Cerebellar cortex (tissue), 1 donor: ENCODE data around the gene SLC24A3.

Experiments used
- DNase-seq: peaks from one replicate; pipeline ENCODE4 v3.0.0-alpha.2; 2015; ENCODE audit warnings: low spot score

Gene SLC24A3

DNA sequence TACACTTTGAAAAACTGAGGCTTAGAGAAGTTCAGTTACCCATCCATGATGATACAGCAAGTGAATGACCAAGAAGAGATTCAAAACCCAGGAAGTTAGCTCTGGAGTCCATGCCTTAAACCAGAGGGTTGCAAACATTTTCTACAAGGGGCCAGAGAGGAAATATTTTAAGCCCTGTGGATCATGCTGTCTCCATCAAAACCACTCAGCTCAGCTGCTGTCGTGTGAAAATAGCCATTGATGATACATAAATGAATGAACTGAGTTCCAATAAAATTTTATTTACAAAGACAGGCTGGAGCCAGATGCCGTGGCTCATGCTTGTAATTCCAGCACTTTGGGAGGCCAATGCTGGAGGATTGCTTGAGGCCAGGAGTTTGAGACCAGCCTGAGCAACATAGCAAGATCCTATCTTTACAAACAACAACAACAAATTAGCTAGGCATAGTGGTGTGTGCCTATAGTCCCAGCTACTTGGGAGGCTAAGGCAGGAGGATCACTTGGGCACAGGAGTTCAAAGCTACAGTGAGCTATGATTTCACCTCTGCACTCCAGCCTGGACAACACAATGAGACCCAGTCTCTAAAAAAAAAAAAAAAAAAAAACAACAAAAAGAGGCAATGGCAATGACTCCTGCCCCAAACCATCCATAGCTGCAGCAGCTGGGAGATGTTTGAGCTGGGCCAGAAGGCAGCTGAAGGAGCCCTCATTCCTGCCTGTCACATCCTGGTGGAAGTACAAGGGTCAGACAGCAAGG lies 501.6 kb downstream of the SLC24A3 start:
- DNase-seq: no peak

DNA sequence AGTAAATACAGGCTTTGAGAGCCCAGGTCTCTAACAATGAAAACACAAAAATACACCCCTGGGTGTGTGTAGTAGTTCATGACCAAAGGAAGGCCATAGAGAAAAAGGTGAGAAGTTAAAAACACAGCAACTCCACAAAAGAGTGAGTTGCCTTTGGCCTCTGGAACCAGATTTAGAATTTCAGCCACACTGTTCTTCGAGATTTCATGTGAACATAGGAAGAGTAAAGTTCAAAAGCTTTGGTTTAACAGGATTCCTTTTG lies 502.1 kb downstream of the SLC24A3 start:
- no peak for DNase-seq

DNA sequence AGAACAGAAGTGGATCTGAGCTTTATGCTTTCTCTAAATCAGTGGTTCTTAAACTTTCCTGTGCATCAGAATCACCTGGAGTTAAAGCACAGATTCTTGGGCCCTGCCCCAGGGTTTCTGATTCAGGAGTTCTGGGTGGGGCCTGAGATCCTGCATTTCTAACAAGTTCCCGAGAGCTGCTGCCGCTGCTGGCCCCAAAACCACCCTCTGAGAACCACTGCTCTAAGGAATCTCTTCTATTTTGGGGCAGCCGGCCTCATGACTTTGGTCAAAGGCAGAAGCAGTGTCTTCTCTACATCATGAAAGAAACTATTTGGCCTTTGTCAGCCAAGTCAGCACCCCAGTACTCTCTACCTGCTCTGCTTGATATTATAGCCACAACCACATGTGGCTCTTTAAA lies 503.5 kb downstream of the SLC24A3 start:
- DNase-seq: no peak

DNA sequence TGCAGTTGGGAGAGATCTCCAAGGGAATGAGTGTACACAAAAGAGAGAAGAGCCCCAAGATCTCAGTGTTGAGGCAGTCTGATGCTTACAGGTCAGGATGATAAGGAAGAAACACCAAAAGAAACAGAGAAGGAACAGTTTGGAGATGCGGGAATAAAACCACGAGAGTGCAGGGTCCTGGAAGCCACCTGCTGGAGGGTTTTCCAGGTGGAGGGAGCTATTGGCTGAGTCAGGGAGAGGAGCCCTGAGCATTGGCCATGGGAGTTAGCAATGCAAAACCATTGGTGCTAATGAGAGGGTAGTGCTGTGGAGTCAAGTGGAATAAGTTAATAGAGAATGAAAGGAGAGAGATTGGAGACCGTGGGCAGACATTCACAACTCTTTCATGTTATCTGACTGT lies 506.4 kb downstream of the SLC24A3 start:
- no peak for DNase-seq

DNA sequence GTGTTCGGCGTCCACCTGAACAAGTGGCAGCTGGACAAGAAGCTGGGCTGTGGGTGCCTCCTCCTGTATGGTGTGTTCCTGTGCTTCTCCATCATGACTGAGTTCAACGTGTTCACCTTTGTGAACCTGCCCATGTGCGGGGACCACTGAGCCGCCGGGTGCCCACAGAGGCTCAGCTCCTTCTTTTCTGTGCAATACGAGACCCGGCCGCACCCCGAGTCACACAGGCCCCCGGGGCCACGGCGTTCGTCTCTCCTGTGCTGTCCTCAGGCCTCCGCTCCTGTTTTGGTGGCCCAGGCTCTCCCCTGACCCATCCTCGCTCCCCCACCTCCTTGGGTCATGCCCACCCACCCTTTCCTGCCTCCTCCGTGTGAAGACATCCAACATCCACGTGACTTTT lies 508.5 kb downstream of the SLC24A3 start:
- DNase-seq: no peak

DNA sequence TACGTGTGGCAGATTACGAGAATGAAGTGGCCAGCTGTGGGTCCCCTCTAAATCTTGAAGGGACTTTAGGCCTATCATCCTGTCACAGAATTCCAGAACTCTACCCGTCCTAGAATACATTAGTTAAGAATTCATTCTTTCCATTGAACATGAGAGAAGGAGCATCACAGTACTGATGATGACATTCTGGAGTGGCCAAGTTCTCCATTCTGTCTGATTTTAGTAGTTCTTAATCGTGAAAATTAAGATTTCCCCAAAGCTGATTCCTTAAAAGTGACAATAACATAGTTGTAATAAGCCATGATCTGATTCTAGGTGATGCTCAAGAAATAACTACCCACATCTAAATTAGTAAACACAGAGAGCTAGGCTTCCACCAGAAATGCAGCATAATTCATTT lies 510.6 kb downstream of the SLC24A3 start:
- DNase-seq: no peak

DNA sequence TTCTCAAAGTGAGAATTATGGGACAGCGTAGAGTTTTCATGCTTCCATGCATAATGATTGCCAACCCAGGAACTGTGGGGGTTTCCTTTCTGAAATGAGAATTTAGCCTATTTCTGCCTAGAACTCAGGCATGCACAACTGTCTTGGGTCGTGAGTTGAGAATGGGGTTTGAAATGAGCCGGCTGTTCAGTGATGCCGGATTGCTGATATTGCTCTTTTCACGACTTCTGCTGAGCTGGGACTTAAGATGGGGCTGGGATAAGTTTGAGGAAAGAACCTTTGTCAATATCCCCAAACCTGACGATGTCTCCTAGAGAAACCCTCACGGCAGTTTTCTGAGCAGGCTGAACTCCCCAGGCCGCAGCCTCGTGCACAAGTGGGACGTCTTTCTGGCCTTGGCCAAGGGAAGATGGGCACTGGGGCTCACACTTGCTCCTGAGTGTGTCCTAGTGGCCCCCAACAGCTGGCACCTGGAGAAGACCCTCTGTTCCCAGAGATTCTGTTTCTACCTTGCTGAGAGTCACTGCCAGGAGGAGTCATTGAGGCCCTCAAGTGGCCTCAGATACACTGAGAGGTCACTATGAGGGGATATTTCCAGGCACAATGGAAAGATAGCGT lies 511.5 kb downstream of the SLC24A3 start:
- DNase-seq: no peak

DNA sequence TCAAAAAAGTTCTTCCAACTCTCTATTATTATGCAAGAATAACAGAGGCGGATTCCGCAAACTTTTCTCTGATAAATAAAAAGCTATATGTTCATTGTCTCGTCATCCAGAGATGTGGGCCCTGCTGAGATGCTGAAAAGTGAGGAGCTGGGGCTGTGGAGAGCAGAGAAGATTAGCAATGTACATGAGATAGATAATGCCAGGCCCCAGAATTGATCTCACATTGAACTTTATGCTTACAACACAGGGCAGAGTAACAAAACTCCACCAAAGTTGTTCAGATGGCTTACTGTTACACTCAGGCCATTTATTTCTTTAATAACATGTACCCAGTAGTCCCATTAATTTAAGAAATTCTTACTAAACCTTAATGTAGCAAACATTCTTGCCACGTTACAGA lies 512.9 kb downstream of the SLC24A3 start:
- no peak for DNase-seq

DNA sequence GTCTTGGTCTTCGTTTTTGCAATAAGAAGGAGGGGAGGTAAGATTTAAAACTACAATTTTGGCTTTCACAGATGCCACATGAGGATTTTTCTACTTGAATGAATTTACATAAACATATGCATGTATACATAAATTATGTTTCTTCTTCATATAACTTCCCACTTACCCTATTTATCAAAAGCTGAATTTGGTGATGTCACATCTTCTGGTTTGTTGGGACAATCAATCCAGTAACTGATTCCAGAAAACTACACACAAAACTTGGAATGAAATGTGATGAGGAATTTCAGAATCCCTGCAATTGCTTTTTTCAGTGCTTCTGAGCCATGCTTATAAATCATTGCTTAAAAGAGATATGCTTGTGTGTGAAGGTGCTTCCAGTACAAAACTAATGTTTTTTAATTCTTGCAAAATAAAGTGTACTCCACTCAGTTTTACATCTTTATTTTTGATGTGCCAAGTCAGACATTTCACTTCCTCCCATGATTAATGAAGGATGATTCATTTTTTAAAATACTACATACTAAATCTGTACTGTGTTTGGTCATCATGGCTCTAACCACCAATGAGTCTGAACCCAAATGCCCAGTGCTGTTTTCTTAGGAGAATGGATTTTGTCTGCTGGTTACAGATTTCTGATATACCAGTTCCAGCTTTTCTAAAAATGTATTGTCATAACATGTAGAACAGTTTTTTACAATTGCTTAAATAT lies 513.5 kb downstream of the SLC24A3 start:
- DNase-seq: no peak

DNA sequence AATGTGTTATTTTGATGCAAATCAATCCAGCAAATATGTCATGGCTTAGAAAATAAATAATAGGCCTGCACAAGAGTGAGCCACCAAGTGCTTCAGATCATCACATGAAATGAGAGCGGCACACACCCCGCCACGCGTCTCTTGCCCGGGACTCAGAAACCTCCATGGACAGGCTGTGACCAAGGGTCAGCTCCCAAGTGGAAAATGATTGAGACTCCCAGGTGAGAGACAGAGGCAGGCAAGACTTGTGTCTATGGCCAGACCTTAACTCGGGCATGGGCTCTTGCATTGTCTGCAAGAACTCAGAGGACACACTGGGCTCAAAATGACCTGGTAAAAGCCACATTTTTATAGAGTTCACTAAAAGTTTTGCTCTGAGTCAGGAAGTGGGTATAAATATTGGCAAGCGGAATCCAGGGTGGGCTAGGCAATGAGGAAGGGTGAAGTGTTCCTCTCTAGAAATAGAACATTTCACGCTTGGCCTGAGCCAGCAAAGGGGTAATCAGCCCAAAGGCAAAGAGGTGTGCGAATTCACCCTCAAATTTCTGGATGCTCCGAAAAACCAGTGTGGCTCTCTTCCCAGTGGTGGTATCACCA lies 514.9 kb downstream of the SLC24A3 start:
- DNase-seq: no peak

DNA sequence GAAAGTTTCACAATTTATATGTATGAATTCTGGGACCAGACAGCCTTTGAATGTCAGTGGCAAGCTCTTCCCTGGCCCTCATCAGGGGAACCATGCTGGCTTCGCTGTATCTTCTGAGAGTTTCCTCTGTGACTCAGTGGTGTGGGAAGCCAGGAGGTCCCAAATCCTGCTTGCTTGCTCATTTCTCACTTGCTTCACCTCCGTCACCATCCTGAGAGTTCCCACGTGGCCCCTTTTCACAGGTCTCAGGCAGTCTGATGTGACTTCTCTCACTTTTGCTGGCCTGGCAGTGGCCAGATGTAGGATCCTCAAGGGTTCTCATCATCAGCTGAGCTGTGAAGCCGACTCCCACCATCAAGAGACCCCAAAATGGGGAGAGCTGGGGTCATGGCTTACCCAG lies 517.2 kb downstream of the SLC24A3 start:
- no peak for DNase-seq

DNA sequence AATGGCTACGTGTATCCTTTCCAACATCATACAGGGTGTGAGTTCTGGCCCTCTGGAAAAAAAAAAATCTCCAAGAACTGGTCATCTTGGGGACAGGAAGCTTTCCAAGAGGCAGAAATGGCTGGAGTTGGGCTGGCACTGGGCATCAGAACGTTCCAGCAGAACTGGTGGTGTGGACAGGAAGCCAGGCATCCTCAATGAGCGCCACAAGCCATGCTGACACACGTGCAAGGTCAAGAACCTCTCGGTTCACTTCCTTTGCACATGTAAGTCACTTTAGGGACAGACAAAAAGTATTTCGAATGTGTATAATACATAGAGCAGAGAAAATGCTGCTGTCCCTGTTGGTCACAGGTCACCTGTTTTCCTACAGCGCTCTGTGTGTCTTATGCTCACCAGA lies 518.3 kb downstream of the SLC24A3 start:
- no peak for DNase-seq

DNA sequence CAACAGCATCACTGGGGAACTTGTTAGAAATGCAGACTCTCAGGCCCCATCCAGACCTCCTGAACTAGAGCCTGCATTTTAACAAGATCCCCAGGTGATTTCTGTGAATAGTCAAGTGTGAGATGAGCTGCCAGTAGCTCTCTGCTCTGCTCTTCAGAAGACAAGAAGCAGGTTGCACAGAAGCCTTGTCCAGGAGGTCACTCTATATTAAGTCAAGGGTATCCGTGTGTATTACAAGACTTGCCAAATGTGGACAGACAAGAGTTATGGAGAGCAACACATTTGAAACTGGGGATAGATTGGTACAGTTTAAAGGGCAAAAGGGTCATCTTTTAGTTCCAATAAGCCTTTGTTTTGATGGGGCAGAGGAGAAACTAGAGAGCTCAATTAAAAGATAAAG lies 522.4 kb downstream of the SLC24A3 start:
- no peak for DNase-seq

DNA sequence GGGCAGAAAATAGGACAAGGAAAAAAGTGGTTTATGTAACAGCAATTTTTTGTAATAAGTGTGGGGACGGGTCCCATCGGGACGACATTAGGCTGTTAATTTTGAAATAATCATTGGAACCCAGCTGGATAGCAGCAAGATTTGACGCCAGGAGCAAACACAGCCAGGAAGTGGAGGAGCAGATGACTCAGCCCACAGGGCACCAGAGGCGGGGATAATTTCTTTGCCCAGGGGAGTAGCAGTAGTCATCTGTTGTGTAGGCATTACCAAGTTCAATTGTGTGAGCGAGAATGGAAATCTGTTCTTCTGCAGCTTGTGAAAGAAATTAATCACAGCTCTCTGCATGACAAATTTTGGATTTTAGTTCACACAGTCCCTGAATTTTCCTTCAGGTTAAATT lies 523.0 kb downstream of the SLC24A3 start:
- DNase-seq: no peak

DNA sequence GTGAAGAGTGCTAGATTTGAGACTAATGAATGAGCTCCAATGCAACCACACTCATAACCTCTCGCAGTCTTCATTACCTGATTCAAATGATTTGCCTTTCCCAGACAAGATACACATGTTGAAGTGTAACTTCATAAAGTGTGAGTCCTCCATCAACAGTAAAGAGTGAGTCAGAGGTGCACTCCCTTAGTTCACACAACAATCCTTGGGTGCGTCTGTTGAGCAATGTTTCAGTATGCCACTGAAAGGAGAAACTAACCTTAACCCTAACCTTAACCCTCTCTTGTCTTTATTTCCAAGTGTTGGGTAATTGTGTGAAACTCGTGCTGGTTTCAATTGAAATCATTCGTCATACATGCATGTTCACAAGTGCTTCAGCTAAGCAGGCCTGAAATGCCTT lies 524.6 kb downstream of the SLC24A3 start:
- no peak for DNase-seq

DNA sequence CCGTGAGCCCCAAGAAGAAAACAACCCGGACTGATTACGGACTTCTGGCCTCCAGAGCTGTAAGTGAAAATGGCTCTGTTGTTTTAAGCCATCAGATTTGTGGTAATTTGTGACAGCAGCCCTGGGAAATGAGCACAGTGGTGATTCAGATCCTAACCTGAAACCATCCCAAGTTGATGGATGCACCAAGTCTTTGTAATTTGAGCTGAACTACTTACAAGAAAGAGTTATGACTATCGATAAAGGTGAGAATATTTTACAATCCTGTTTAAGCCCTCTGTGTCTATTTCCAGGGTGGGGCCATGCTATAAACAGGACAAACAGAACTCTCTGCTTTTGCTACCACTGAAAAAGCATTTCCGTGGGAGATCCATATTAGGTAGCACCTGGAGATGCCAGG lies 526.5 kb downstream of the SLC24A3 start:
- no peak for DNase-seq

DNA sequence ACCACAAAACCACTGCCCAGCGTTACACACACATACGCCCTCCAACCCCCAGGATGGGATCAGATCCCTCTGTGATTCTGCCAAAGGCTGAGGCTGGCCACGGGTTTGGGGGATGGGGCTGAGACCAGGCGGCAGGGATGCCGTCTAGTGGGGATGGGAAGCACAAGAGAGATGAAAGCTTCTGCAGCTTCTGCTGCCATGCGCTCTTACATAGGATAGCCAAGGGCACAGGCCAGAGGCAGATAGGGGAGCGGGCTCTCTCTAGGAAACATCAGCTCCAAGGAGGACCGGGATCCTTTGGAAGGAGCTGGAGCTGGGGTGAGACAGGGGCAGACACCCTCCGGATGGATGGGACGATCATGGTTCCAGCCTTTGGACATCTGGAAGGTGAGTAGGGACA lies 526.9 kb downstream of the SLC24A3 start:
- DNase-seq: no peak

DNA sequence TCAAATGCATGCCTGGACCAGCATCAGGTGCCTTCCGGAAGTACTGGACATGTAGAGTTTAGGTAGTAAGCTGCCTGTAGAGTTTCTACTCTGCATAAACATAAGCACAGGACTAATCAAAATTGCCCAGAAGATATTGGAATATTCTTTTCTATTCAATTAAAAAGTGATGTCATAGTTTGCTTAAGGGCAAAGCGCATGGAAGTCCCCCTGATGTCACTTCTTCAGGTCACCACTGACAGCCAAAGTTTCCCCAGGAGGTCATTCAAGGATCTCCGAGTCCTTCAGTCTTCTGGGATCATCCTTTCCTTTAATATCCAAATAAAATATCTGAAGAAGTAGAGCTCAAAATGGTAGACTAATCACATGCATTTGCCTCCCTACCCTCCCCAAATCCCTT lies 528.1 kb downstream of the SLC24A3 start:
- DNase-seq: no peak

DNA sequence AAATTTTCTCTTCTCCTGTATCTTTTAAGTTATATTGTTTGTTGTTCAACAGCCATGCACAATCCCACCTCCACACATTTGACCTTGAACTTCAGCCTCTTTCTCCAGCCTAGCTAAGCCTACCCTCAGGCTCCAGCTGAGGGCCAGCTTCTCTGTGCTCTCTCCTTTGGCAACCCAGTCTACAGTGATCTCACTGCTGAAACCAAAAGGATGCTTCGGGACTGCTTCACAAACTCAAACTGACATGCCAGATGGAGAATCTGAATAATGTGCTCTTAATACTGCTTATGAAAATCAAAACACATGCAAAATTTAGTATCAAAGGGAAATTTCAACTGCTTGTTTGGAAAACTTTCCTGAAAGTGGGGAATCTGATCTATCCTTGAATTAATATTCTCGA lies 529.5 kb downstream of the SLC24A3 start:
- DNase-seq: no peak

DNA sequence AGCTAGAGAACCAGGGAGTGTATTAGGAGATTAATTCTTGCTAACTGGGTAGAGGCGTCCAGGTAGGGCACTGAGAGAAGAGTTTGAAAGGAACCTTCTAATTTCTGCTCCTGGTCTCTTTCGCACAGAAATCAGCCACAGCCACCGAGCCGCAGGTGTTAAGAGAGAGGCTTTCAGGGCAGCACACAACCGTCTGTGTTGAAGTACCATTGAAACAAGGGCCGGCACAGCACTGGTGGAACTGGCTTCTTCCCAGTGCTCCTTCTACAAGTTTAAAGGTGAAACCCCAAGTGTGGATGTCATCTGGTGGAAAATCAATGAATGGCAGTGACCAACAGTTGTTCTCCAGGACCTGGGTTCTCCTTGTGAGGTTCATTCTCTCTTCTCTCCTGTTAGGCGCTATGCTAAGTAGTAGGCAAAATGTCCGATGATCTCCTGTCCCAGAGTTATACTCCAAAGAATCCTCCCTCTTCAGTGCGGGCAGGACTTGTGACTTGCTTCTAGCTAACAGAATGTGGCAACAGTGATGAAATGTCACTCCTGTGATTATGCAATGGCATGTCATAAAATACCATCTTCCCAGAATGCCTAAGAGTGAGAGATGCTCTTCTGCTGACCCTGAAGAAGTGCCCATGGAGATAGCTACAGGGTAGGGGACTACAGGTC lies 530.7 kb downstream of the SLC24A3 start:
- no peak for DNase-seq

DNA sequence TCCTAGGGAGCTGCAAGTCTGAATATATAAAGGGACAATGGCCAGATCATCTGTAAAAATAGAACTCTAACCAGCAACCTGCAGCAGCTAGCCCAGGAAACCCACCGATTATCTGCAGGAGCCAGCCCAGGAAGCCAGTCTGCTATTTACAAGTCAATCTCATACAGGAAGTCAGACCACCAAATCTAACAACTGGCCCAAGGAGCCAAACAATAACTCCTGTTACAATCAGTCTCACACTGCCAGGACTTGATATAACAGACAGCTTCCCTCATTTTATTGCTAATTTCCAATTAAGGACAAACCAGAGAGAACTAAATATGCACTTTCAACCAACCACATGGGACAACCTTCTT lies 531.2 kb downstream of the SLC24A3 start:
- DNase-seq: no peak

DNA sequence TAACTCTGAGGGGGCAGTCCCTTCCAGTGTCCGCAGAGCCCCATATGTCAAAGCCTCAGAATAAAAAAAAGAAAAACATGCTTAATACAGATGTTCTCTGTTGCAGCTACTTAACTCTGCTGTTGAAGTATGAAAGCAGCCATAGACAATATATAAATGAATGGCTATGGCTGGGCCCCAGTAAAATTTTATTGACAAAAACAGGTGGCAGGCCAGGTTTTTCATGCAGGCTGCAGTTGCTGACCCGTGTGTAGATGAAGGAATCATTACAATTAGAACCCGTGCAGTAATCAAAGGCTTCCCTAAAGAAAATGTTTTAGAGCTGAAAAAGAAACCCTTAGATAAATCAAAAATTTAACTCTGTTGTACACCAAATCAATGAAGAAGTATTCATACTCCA lies 532.7 kb downstream of the SLC24A3 start:
- no peak for DNase-seq

DNA sequence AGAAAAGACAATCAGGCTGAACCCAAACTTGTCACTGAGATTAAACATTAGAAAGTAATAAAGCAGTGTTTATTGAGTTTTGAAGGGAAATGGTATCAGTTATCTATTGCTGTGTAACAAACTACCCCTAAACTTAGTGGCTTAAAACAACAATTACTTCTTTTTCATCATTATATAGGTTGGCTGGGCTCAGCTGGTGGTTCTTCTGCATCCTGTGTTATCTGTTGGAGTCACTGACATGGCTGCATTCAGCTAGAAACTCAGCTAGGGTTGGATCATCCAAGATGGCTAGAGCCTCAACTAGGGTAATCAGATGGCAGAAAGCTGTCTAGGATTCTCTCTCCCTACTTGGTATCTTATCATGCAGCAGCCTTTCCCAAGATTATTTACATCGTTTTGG lies 533.1 kb downstream of the SLC24A3 start:
- DNase-seq: no peak
